Middle frontal gyrus (tissue), 1 donor: Measurements from ENCODE around the gene TICAM1.
"Not testable (repeated sequence)": the region's sequence is repeated elsewhere in the genome, so short reads cannot be mapped to it uniquely, and the experiment has no call there.

Experiments used
- DNase-seq: peaks from one replicate; pipeline ENCODE4 v3.0.0-alpha.2; 2015; ENCODE audit warnings: low spot score; ENCODE audit errors: extremely low spot score

The TICAM1 gene

DNA sequence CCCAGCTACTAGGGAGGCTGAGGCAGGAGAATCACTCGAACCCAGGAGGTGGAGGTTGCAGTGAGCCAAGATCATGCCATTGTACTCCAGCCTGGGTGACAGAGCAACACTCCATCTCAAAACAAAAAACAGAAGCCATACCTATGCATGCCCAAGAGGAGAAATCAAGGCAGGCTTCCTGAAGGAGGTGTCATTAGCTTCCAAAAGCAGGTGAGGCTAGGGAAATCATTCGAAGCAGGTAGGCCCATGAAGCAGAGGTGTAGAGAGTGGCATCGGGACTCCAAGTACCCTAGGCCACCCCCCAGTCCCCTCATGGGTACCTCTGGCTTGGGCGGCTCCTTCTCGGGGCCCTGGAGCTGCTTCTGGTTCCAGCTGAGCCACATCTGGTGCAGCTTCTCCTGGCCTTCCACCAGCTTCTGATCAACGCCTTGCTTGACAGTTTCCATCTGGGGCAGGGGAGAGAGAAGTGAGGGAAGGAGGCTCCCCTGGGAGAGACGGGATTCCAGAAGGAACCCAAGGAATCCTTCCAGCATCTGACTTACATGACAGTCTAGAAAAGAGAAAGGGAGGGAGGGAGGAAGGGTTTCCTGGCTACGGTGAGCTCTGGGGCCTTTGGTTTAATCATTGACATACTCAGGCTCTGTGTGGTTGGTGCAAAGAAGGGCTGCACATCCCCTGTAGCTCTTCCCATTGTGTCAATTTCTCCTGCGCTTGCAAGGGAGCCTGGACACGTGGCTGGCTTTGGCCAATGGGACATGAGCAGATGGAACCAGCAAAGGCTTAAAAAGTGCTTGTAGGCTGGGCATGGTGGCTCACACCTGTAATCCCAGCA, 13.1 kb upstream of the TICAM1 start:
- DNase-seq = no peak

DNA sequence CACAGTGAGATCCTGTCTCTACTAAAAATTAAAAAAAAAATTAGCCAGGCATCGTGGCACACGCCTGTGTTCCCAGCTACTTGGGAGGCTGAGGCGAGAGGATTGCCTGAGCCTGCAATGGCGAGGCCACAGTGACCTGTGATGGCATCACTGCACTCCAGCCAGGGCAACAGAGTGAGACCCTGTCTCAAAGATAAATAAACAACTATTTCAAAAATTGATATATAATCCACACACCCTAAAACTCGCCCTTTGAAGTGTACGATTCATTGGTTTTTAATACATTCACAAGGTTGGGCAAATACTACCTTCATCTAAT, 12.1 kb upstream of the TICAM1 start:
- no peak for DNase-seq

- no peak for DNase-seq
Measured at GRCh38 chr19:4839192-4839591, 7.7 kb upstream of the TICAM1 start.

GRCh38 chr19:4832776-4833175, 1.3 kb upstream of the TICAM1 start:
- DNase-seq = no peak

DNA sequence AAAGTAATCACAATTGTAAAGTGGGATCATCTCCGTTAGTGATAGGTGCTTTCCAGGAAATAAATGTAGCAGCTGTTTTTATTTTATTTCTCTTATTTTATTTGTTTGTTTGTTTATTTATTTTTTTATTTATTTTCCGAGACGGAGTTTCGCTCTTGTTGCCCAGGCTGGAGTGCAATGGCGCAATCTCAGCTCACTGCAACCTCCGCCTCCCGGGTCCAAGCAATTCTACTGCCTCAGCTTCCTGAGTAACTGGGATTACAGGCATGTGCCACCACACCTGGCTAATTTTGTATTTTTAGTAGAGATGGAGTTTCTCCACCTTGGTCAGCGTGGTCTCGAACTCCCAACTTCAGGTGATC, 448 bp upstream of the TICAM1 start:
- not testable (repeated sequence) for DNase-seq

DNA sequence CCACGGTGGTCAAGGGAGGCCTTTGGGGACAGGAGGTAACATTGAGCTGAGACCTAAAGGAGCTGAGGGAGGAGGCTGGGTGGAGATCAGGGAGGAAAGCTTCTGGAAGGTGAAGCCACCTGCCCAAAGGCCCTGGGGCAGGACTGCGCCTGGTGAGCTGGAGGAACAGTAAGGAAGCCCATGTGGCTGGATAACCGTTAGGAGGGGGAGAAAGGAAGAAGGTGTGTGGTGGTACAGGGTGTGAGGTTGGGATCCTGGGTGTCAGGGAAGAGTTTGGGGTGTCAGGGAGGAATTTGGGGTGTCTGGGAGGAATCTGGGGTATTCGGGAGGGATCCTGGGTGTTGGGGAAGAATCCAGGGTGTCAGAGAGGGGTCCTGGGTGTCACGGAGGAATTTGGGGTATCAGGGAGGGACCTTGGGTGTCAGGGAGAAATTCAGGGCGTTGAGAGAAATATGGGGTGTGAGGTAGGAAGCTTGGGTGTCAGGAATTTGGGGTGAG, 695 bp downstream of the TICAM1 start:
- no peak for DNase-seq

DNA sequence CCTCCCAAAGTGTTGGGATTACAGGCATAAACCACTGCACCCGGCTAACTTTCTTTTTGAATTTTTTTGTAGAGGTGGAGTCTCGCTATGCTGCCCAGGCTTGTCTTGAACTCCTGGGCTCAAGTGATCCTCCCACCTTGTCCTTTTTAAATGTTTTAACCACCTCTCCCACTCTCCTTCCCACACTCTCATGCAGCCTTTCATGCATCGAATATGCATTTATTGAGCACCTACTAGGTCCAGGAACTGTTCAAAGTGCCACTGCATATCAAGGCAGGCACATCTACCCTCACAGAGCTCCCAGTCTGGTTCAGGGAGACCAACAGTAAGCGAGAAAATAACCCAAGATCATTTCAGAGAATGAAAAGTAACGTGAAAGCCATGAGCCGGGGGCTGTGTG, 1.2 kb downstream of the TICAM1 start:
- DNase-seq = no peak

DNA sequence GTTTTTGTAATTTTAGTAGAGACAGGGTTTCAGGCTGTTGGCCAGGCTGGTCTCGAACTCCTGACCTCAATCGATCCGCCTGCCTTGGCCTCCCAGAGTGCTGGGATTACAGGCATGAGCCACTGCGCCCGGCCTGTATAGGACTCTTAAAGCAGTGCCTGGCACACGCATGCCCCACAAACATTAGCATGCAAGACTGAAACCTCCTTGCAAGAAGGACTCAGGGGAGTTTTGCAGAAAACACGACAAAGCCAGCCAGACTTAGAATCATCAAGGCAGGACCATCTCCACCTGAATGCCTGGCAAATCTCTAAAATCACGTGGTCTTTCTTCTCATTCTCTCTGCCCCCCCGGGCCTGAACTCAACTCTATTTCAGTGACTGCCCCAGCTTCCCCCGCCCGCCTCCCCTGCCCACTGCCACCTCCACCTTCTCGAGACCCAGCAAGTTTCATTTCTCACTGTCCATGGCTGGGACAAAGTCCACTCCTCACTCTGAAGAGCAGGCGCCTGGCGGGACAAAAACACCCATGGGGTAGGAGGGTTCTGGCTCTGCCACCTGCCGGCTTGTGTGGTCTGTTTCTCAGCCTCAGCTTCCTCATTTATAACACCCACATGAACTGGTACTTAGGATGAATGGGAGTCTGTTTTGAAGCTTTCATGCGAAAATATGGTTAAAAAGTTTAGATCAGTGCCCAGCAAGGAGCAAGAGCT, 2.4 kb downstream of the TICAM1 start:
- DNase-seq = no peak

DNA sequence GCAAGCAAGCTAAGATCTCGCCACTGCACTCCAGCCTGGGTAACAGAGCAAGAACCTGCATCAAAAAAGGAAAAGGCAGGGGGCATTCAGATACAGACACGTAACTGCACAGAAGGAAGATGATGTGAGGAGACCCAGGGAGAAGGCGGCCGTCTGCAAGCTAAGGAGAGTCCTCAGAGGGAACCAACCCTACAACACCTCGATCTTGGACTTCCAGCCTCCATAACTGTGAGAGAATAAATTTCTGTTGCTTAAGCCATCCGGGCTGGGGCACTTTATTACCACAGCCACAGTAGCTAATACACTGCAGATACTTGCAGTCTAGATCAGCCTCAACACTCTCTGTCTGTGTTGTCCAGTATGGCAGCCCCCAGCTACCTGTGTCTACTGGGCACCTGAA, 7.9 kb downstream of the TICAM1 start:
- no peak for DNase-seq

- not testable (repeated sequence) for DNase-seq
Measured at GRCh38 chr19:4822354-4822753, 9.2 kb downstream of the TICAM1 start.

DNA sequence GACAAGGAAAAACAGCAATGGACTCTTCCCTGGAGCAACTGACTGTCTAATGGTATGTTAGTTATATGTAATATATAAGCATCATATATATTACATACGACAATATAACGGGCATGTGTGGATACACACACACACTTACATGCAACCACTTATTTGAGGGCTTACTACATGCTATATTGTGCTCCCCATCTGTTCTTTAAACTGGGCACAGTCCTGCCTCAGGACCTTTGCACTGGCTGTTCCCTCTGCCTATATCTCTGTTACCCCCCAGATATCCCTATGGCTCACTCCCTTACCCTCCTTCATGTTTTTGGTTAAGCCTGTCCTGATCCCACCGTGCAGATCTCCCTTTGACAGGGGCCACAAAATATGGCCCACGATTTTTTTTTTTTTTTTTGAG, 10.2 kb downstream of the TICAM1 start:
- DNase-seq = no peak

DNA sequence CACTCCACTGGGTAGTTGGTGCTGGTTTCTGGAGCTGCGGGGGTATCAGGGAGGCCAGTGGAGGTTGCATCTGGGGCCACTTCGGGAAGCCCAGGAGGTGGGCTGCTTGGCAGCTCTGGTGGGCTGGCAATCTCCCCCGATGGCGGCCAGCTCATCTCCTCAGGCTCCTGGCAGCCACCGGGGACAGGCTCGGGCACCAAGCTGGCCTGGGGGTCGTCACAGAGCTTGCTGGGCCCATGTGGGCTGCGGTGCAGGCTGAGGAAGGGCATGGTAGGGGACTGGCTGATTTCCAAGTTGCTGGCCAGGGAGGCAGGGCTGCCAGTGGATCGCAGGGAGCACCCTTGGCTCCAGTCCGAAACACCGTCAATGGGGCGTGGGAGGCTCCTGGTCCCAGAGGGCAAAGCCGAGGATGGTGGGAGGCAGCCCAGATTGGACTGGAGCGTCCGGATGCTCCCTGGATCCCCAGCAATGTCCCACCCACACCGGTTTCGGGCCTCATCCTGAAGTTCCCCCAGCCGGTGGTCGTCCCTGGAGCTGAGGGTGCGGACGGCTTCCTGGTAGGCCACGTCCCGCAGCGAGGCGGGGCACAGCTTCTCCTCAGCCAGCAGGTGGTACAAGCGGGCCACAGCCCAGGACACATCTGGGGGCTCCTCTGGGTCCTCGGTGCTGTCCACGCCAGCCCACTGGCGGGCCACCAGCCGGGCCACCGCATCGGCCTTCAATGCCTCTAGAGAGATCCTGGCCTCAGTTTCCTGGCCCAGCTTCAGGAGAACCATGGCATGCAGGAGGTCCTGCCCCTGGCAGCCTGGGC, 13.8 kb downstream of the TICAM1 start:
- DNase-seq = no peak

DNA sequence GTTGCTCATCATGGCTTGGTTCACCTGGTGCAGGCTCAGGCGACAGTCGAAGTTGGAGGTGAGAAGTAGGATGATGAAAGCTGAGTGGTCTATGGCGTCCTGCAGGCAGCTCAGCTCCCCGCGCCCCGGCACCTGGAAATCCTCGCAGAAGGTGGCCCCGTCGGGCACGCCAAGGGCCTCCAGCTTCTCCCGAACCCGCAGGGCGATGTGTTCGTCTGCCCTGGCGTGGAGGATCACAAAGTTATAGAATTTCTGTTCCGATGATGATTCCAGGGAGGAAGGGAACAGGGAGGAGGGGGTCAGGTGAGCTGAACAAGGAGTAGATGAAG, 14.6 kb downstream of the TICAM1 start:
- no peak for DNase-seq

DNA sequence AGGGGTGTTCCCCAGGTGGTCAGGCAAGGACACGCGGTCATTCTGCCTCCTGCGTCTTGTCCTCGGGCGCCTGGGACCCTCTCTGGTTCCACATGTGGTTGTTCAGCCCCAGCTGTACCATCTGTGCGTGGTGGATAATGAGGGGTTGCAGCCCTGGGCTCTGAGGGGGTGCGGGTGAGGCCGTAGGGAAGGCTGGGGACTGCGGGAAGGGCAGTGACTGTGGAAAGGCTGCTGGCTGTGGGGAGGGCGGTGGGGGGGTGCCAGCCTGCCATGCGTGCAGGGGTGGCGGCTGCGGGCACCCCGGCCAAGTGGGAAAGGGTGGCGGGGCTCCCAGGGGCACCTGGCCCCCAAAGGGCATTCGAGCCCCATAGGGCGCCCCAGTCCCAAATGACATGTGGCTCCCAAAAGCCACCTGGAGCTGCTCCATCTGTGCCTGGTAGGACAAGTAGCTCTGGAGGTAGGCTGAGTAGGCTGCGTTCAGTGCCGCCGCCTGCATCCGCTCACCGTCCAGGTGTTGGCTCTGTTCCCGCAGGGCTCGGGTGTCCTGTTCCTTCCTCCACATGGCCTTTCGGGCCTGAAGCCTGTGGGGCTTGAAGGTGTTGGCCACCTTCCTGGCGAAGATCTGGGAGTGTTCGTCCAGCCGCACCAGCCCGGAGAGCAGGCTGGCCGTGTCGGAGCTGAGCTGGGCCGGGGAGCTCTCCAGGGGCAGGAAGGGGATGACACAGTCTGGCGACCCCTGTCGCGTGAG, 15.1 kb downstream of the TICAM1 start:
- no peak for DNase-seq

GRCh38 chr19:4815426-4816201, 15.9 kb downstream of the TICAM1 start:
- peak; percentile 85 for DNase-seq

- DNase-seq = no peak
Measured at GRCh38 chr19:4814625-4815425, 16.7 kb downstream of the TICAM1 start.

DNA sequence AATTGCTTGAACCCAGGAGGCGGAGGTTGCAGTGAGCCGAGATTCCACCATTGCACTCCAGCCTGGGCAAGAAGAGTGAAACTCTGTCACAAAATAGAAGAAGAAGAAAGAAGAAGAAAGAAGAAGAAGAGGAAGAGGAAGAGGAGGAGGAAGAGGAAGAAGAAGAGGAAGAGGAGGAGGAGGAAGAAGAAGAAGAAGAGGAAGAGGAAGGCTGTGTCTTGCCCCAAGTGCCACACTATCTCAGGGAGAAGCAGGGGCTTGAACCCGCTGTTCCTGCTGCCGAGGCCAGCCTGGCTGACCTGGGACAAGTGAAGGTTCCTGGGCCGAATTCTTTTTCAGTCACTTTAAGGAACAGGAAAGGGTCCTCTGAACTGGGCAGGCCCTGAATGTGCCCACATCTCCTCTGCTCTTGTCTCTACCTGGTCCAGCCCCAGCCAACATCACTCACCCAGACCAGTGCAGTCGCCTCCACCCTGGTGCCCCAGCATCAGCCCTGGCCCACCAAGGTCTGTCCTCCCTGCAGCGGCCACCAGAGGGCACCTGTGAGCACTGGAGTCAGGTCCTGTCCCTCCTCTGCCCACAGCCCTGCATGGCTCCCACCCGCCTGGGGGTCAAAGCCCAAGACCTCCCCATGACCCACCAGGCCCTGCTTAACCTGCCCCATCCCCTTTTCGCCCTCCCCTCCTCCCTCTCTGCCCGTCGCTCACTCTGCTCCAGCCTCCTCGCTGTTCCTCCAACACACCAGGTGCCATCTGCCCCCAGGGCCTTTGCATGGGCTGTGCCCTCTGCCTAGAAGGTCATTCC, 20.0 kb downstream of the TICAM1 start:
- no peak for DNase-seq

- DNase-seq = no peak
Measured at GRCh38 chr19:4807188-4807587, 24.3 kb downstream of the TICAM1 start.

DNA sequence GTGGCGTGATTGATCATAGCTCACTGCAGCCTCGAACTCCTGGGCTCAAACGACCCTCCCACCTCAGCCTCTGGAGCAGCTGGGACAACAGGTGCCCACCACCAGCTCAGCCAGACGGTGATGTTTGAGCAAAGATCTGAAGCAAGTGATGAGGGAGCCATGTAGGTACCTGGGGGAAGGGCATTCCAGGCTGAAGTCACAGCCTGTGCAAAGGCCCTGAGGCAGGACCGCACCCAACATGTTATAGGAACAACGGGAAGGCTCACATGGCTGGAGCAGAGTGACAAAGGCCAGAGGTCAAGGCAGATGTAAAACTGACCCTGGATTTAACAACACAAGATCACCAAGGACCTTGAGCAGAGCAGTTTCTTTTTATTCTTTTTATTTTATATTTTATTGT, 25.1 kb downstream of the TICAM1 start:
- no peak for DNase-seq
